Osteocyte (in vitro differentiated cells): Measurements from ENCODE around the gene PNPLA1. TPM values are rescaled to one million over a fixed set of nuclear protein-coding genes. Genes with fewer than 3 reads are reported as not detected.

Experiments used
- DNase-seq: peaks from one replicate; pipeline ENCODE4 v3.0.0; 2021; ENCODE audit warnings: mixed read lengths; ENCODE audit not compliant: unreplicated experiment; ENCODE audit errors: extremely low spot score
- H3K27ac Mint-ChIP-seq: one replicate; pipeline ENCODE4 v1.8.0; 2021; ENCODE audit warnings: mild to moderate bottlenecking, mixed read lengths; ENCODE audit not compliant: unreplicated experiment
- H3K27me3 Mint-ChIP-seq: one replicate; pipeline ENCODE4 v1.8.0; 2021; ENCODE audit warnings: mixed read lengths; ENCODE audit not compliant: unreplicated experiment
- H3K36me3 Mint-ChIP-seq: one replicate; pipeline ENCODE4 v1.8.0; 2021; ENCODE audit warnings: mixed read lengths; ENCODE audit not compliant: unreplicated experiment
- H3K4me1 Mint-ChIP-seq: one replicate; pipeline ENCODE4 v1.8.0; 2021; ENCODE audit warnings: mixed read lengths; ENCODE audit not compliant: unreplicated experiment
- H3K4me3 Mint-ChIP-seq: one replicate; pipeline ENCODE4 v1.8.0; 2021; ENCODE audit warnings: mild to moderate bottlenecking, moderate library complexity, mixed read lengths; ENCODE audit not compliant: unreplicated experiment
- H3K9me3 Mint-ChIP-seq: one replicate; pipeline ENCODE4 v1.8.0; 2021; ENCODE audit warnings: mixed read lengths; ENCODE audit not compliant: unreplicated experiment
- CTCF ChIP-seq: fragments of 200-600 bp; sonication (generic); IDR thresholded peaks from 2 replicates; pipeline ENCODE4 v1.5.0; 2021; ENCODE audit warnings: antibody characterized with exemption, mild to moderate bottlenecking, moderate library complexity
- total RNA-seq: library from RNA; stranded (reverse); gene quantifications from 2 replicates; pipeline ENCODE4 v1.2.1, GENCODE V29; 2021

Gene PNPLA1
- total RNA-seq, 1 donor from 2014 or later = not detected

DNA sequence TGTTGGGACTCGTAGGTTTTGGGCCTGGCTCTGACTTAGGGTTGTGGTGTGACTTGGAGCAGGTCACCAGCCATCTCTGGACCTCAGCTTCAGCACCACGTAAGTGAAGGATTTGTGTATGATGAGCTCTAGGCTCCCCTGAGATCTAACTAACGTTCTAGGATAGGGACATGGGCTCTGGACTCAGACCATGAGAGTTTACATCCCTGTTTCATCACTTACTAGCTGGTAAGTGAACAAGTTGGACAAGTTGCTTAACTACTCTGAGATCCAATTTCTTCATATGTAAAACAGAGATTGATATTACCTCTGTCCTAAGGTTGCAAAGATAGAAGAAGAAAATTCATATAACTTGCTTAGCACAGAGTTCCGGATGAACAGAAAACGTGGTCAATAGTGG is 20.3 kb upstream of the PNPLA1 start:
- H3K4me1 Mint-ChIP-seq = peaks cover 6% of the 10 kb centered on the region
- H3K36me3 Mint-ChIP-seq = no peaks in the 10 kb centered on the region
- H3K27me3 Mint-ChIP-seq = no peaks in the 10 kb centered on the region
- no peak overlapping the region for H3K27ac Mint-ChIP-seq
- no peak for DNase-seq
- no peaks in the 10 kb centered on the region for H3K9me3 Mint-ChIP-seq
- TF ChIP-seq CTCF = no peak
- no peak overlapping the region for H3K4me3 Mint-ChIP-seq

DNA sequence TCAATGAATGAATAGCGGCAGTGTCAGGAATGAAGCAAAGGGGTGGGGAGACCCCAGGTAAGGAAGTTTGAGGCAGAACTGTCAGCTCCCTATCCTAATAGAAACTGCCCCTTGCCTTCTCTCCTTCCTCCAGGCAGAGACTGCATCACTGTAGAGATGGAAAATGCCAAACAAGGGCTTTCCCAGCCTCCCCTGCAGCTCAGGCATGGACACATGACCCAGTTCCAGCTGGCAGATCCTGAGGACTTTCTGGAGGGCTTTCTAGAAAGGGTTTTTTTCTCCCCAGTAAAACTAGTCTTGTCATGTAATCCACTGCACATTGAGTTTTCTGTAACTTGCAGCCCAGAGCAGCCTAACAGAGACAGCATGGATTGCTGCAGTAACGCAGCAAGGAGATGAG is 17.9 kb upstream of the PNPLA1 start:
- no peak for DNase-seq
- Mint-ChIP-seq H3K36me3 (no peaks in the 10 kb centered on the region), H3K9me3 (peaks cover 3% of the 10 kb centered on the region), H3K4me3 (no peak overlapping the region), H3K27me3 (peaks cover 5% of the 10 kb centered on the region), H3K4me1 (peaks cover 6% of the 10 kb centered on the region), H3K27ac (no peak overlapping the region)
- no peak for TF ChIP-seq CTCF

GRCh38 chr6:36263390-36264000 is 6.4 kb upstream of the PNPLA1 start:
- Mint-ChIP-seq H3K4me1 (no peaks in the 10 kb centered on the region), H3K27ac (no peak overlapping the region), H3K27me3 (peaks cover 42% of the 10 kb centered on the region)

DNA sequence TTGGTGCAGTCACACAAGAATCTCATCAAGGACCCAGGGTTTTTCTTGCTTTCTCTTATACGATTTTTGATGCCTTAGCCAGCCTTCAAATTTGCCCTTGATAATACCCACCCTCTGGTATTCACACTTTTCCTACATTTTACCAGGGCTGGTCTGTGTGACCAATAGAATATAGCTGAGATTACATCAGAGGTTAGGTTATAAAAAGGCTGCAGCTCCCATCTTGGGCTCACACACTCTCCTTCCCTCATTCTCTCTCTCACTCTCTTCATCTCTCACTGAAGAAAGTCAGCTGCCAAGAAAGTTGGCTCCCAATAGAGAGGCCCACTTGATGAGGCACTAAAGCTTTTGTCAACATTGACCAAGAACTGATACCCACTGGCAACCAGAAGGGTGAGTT is 4.1 kb upstream of the PNPLA1 start:
- DNase-seq = no peak
- Mint-ChIP-seq H3K4me3 (no peak overlapping the region), H3K27me3 (peaks cover 38% of the 10 kb centered on the region), H3K27ac (no peak overlapping the region), H3K36me3 (peaks cover 4% of the 10 kb centered on the region), H3K9me3 (peaks cover 5% of the 10 kb centered on the region), H3K4me1 (no peaks in the 10 kb centered on the region)
- no peak for TF ChIP-seq CTCF

More at GRCh38 chr6:36263390-36264000, 6.4 kb upstream of the PNPLA1 start:
- no peak overlapping the region for H3K4me3 Mint-ChIP-seq
- H3K9me3 Mint-ChIP-seq = peaks cover 5% of the 10 kb centered on the region
- DNase-seq = no peak
- H3K36me3 Mint-ChIP-seq = peaks cover 4% of the 10 kb centered on the region
- no peak for TF ChIP-seq CTCF

- peaks cover 5% of the 10 kb centered on the region for H3K9me3 Mint-ChIP-seq
- H3K27me3 Mint-ChIP-seq = peaks cover 36% of the 10 kb centered on the region
- peaks cover 4% of the 10 kb centered on the region for H3K36me3 Mint-ChIP-seq
- no peak for TF ChIP-seq CTCF
- no peak overlapping the region for H3K27ac Mint-ChIP-seq
- H3K4me3 Mint-ChIP-seq = no peak overlapping the region
- H3K4me1 Mint-ChIP-seq = no peaks in the 10 kb centered on the region
- DNase-seq = no peak
These were observed 2.8 kb upstream of the PNPLA1 start for GRCh38 chr6:36266913-36267644.
